Upper lobe of left lung (tissue), 6 donors: ENCODE measurements around the gene LGI2. TPM values are rescaled to one million over a fixed set of nuclear protein-coding genes. Genes with fewer than 3 reads are reported as not detected.
"Not testable (repeated sequence)": the region's sequence is repeated elsewhere in the genome, so short reads cannot be mapped to it uniquely, and the experiment has no call there.

Experiments used
- ATAC-seq, 2 donors: fragments of 200-7000 bp; cut with Tn5 transposase; one replicate each; pipeline ENCODE4 v1.9.1; 2022; ENCODE audit warnings: mild to moderate bottlenecking in 2 of 2, moderate library complexity in 2 of 2; ENCODE audit not compliant: low FRiP score in 2 of 2
- DNase-seq, 2 donors: peaks; one replicate each; pipeline ENCODE4 v3.0.0-alpha.2; 2019 to 2020
- H3K27ac ChIP-seq, 4 donors: fragments of 200-600 bp; sonication (generic); one replicate each; pipeline ENCODE4 v1.5.1; 2016 to 2019
- H3K27me3 ChIP-seq, 4 donors: fragments of 200-600 bp; sonication (generic); one replicate each; pipeline ENCODE4 v1.5.1; 2017 to 2019
- H3K36me3 ChIP-seq, 4 donors: fragments of 200-600 bp; sonication (generic); one replicate each; pipeline ENCODE4 v1.5.1; 2016 to 2019
- H3K4me1 ChIP-seq, 4 donors: fragments of 200-600 bp; sonication (generic); one replicate each; pipeline ENCODE4 v1.5.1; 2018 to 2019
- H3K4me3 ChIP-seq, 4 donors: fragments of 200-600 bp; sonication (generic); one replicate each; pipeline ENCODE4 v1.5.1; 2017 to 2019; ENCODE audit warnings: mild to moderate bottlenecking in 2 of 4, moderate library complexity in 1 of 4
- H3K9me3 ChIP-seq, 4 donors: fragments of 200-600 bp; sonication (generic); one replicate each; pipeline ENCODE4 v1.5.1; 2018 to 2019
- EP300 ChIP-seq, 4 donors: sonication (generic); formaldehyde crosslinking; IDR thresholded peaks; one replicate each; pipeline ENCODE4 v1.5.1; 2017; ENCODE audit warnings: antibody characterized with exemption in 4 of 4, control low read depth in 2 of 4
- POLR2A ChIP-seq, 4 donors: fragments of 450-650 bp; IDR thresholded peaks; one replicate each; pipeline ENCODE4 v1.5.1; 2016 to 2017; ENCODE audit warnings: antibody characterized with exemption in 4 of 4, mild to moderate bottlenecking in 2 of 4
- POLR2AphosphoS5 ChIP-seq, 2 donors: sonication (generic); formaldehyde crosslinking; IDR thresholded peaks; one replicate each; pipeline ENCODE4 v1.5.1; 2017; ENCODE audit warnings: antibody characterized with exemption in 2 of 2
- WGBS, 2 donors: methylation state at CpG; one replicate each; pipeline ENCODE4 v1.1.5; 2017 to 2018; 5-methylcytosine and 5-hydroxymethylcytosine counted together
- total RNA-seq, 6 donors: library from RNA; depleted of rRNA in 4 of 6; stranded (reverse); fragments of >200 nt in 4 of 6; gene quantifications; one replicate each; pipeline versions ENCODE4 v1.1.0 to v1.2.1, GENCODE V29; 2016 to 2021
- TF ChIP-seq, protein P1 (sequence below), 6 experiments: fragments of 450-650 bp in 4 of 6; fragments of 200-600 bp in 2 of 6; sonication (generic) in 2 of 6; IDR thresholded peaks; one replicate each; pipeline ENCODE4 v1.5.1; 2016 to 2019; ENCODE audit warnings: antibody characterized with exemption in 6 of 6
- donor health status: DM: no; HTN: no; CAD: no; lungs with moderate emphysema.
- donor health status: DM: no; HTN: yes; CAD: no; lungs with severe emphysema.

The LGI2 gene
- total RNA-seq, 6 donors from 2014 or later = 0.44 to 1.3 (median 0.80) TPM; not detected in 1

DNA sequence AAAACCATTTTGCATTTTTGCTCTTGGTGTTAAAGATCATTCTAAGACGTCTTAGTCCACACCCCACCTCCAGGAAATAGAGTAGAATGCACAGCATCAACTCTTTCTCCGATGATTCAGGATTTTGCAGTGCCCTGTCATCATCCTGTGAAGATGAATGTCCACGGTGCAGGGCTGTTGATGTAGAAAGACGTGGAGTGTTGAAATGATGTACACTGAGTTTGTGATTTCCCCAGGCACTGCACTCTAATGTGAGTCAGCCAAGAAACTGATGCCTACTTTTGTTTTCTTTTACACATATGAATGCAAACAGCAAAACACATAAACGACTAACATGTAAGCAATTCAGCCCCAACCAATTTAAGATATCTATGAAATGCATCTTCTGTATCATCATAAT lies 10.5 kb downstream of the LGI2 start:
- Histone ChIP-seq H3K4me3 (no peak overlapping the region), H3K27ac (no peak overlapping the region), H3K4me1 (no peaks in the 10 kb centered on the region), H3K36me3 (no peaks in the 10 kb centered on the region), H3K9me3 (no peaks in the 10 kb centered on the region), H3K27me3 (no peaks in the 10 kb centered on the region)
- no peak for DNase-seq
- 22 to 69% methylated on average over 5 of the region's 5 CpGs for WGBS, 2 donors
- no peak for TF ChIP-seq EP300 (IDR thresholded peaks at IDR 0.05)
- no peak for TF ChIP-seq POLR2A (IDR thresholded peaks at IDR 0.05)
- TF ChIP-seq, protein P1, sequence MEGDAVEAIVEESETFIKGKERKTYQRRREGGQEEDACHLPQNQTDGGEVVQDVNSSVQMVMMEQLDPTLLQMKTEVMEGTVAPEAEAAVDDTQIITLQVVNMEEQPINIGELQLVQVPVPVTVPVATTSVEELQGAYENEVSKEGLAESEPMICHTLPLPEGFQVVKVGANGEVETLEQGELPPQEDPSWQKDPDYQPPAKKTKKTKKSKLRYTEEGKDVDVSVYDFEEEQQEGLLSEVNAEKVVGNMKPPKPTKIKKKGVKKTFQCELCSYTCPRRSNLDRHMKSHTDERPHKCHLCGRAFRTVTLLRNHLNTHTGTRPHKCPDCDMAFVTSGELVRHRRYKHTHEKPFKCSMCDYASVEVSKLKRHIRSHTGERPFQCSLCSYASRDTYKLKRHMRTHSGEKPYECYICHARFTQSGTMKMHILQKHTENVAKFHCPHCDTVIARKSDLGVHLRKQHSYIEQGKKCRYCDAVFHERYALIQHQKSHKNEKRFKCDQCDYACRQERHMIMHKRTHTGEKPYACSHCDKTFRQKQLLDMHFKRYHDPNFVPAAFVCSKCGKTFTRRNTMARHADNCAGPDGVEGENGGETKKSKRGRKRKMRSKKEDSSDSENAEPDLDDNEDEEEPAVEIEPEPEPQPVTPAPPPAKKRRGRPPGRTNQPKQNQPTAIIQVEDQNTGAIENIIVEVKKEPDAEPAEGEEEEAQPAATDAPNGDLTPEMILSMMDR (IDR thresholded peaks at IDR 0.05) = no peak
- TF ChIP-seq POLR2AphosphoS5 (IDR thresholded peaks at IDR 0.05) = no peak
- no peak for ATAC-seq

DNA sequence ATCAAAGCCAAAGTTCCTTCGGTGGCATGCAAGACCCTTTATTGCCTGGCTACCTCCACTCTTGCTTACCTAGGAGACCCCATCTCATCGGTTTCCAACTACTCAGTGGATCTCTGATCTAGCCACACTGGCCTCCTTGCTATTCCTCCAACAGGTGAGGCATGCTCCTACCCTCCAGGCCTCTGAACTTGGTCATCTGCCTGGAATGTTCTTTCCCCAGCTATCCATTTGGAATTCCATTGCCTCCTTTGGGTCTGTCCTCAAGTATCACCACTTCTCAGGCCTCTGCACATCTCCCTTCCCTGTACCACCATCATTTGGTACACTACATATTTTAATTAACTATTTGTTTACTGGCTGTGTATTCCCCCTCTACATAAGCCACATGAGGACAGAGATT lies 11.2 kb downstream of the LGI2 start:
- Histone ChIP-seq H3K9me3 (no peaks in the 10 kb centered on the region), H3K4me1 (no peaks in the 10 kb centered on the region), H3K36me3 (no peaks in the 10 kb centered on the region), H3K4me3 (no peak overlapping the region), H3K27me3 (no peaks in the 10 kb centered on the region), H3K27ac (no peak overlapping the region)
- TF ChIP-seq, protein P1 (IDR thresholded peaks at IDR 0.05) = no peak
- TF ChIP-seq POLR2A (IDR thresholded peaks at IDR 0.05) (no peak), EP300 (IDR thresholded peaks at IDR 0.05) (no peak), POLR2AphosphoS5 (IDR thresholded peaks at IDR 0.05) (no peak)
- no peak for ATAC-seq
- DNase-seq = no peak
- WGBS, 2 donors = 77 to 86% methylated on average over 2 of the region's 2 CpGs

DNA sequence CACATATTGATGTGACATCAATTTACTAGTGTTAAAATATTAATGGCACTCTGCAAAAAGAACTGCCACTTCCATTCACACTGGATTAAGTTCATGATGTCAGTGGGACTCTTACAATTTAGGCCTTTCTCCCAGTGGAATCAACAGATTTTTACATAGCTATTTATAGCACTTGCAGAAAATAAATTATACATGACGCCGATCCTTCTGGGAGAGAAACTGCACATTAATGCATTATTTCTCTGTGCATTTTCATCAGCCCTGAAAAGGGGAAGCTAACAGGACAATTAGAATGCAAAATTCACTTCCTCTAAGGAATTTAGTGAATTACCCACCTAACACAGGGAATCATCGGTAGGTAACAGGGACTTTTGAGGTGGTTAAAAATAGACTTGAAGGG lies 15.7 kb downstream of the LGI2 start:
- Histone ChIP-seq H3K36me3 (no peaks in the 10 kb centered on the region), H3K9me3 (no peaks in the 10 kb centered on the region), H3K27ac (no peak overlapping the region), H3K4me3 (no peak overlapping the region), H3K27me3 (no peaks in the 10 kb centered on the region), H3K4me1 (no peaks in the 10 kb centered on the region)
- TF ChIP-seq POLR2A (IDR thresholded peaks at IDR 0.05) (no peak), EP300 (IDR thresholded peaks at IDR 0.05) (no peak), POLR2AphosphoS5 (IDR thresholded peaks at IDR 0.05) (no peak)
- TF ChIP-seq, protein P1 (IDR thresholded peaks at IDR 0.05) = no peak
- DNase-seq (no peak), ATAC-seq (no peak)
- WGBS, 2 donors = 48 to 58% methylated on average over 3 of the region's 3 CpGs

DNA sequence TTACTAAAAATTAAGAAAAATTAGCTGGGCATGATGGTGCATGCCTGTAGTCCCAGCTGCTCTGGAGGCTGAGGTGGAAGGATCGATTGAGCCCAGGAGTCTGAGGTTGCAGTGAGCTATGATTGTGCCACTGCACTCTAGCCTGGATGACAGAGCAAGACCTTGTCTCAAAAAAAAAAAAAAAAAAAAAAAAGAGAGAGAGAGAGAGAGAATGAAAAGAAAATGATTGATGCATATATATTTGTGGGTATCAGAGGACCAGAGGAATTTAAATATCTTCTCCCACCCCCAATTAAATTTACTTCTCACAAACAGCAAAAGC lies 16.1 kb downstream of the LGI2 start:
- H3K36me3 ChIP-seq, H3K27me3 ChIP-seq, H3K27ac ChIP-seq, DNase-seq, H3K4me1 ChIP-seq, H3K9me3 ChIP-seq, H3K4me3 ChIP-seq, ATAC-seq: not testable (repeated sequence)
- 80 to 85% methylated on average over 1 of the region's 1 CpG for WGBS, 2 donors

DNA sequence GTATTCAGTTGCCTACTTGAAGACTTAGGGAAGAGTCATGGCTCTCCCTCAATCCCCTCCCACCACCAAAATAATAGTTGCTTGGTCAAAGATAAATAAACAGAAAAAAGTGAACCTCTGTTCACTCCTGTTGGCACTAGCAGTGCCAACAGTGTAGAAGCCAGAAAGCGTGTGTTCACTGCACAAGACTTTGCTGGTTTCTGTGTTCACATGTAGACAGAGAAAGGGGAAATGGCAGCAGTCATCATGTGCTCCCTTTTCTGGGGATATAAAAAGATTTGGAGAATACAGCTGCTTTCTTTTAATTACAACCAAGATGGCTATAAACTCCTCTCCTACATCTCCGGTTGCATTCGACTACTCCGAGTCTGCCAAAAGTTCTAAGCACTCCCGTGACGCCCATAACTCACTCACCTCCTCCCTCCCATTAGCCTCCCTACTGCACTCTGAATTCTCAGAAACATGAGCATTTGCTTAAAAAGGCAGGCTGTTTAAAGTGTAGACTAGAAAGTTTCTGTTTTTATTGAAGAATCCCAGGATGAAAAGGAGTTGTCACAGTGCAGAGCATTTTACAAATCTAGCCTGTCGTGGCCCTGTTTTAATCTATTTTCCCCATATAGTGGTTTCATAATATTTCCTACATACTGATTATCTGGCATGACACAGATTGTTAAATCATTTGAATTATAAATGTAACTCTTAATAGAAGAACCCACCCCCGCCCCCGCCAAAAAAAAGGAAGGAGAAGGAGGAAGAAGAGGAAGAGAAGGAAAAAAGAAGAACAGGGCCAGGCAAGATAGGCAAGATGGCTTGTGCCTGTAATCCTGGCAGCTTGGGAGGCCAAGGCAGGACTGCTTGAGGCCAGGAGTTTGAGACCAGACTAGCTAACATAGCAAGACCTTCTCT lies 16.7 kb downstream of the LGI2 start:
- TF ChIP-seq EP300 (IDR thresholded peaks at IDR 0.05) (no peak), POLR2A (IDR thresholded peaks at IDR 0.05) (no peak), POLR2AphosphoS5 (IDR thresholded peaks at IDR 0.05) (no peak)
- TF ChIP-seq, protein P1 (IDR thresholded peaks at IDR 0.05) = no peak
- Histone ChIP-seq H3K4me3 (no peak overlapping the region), H3K27ac (no peak overlapping the region), H3K4me1 (no peaks in the 10 kb centered on the region), H3K9me3 (no peaks in the 10 kb centered on the region), H3K27me3 (no peaks in the 10 kb centered on the region), H3K36me3 (no peaks in the 10 kb centered on the region)
- DNase-seq (no peak), ATAC-seq (peak in 1 of 2 donors; percentile 56)
- 72 to 84% methylated on average over 9 of the region's 9 CpGs for whole genome bisulfite sequencing, 2 donors
